Caco-2 (cell line): Measurements from ENCODE around the gene NOS3. TPM values are rescaled to one million over a fixed set of nuclear protein-coding genes. Genes with fewer than 3 reads are reported as not detected.

Source experiments
- BruUV-seq: library from RNA; stranded (reverse); fragments of 400-500 nt; replicated peaks from 2 replicates; lab custom pipeline; 2021; lab: Mats Ljungman, UMichigan
- CTCF ChIA-PET: fragments of 300-600 bp; sonication (Branson Sonifier 250); formaldehyde crosslinking; loops from one replicate; lab custom pipeline; 2022; ENCODE audit warnings: antibody characterized with exemption; lab: Charles Lee
- POLR2A ChIA-PET: fragments of 300-600 bp; sonication (Branson Sonifier 250); formaldehyde crosslinking; loops from one replicate; lab custom pipeline; 2022; ENCODE audit warnings: antibody characterized with exemption; lab: Charles Lee
- DNase-seq, 2 experiments: peaks; one replicate each; pipeline versions ENCODE4 v3.0.0 to v3.0.0-alpha.2; 2020 to 2022
- H3K27me3 ChIP-seq: replicated peaks from 2 replicates; pipeline ENCODE4 v1.6.0; 2011; ENCODE audit warnings: low read length; ENCODE audit not compliant: control insufficient read depth, insufficient read depth
- H3K36me3 ChIP-seq: 2 replicates; pipeline ENCODE4 v1.5.1; 2011; ENCODE audit warnings: low read length; ENCODE audit not compliant: control insufficient read depth, insufficient read depth
- H3K4me1 ChIP-seq: fragments of 250-450 bp; sonication (Bioruptor Pico); 2 replicates; pipeline ENCODE4 v1.5.1; 2020; ENCODE audit warnings: mild to moderate bottlenecking
- H3K4me3 ChIP-seq: 2 replicates; pipeline ENCODE4 v1.5.1; 2011; ENCODE audit warnings: low read depth, mild to moderate bottlenecking, control low read depth, low read length
- H3K9me3 ChIP-seq: fragments of 250-450 bp; sonication (Bioruptor Pico); 2 replicates; pipeline ENCODE4 v1.5.1; 2020; ENCODE audit warnings: mild to moderate bottlenecking, moderate library complexity
- H3K27ac Mint-ChIP-seq: one replicate; pipeline ENCODE4 v1.8.0; 2022; ENCODE audit warnings: mixed read lengths; ENCODE audit not compliant: unreplicated experiment
- H3K27me3 Mint-ChIP-seq: one replicate; pipeline ENCODE4 v1.8.0; 2022; ENCODE audit warnings: mixed read lengths; ENCODE audit not compliant: insufficient read depth, unreplicated experiment
- H3K36me3 Mint-ChIP-seq: one replicate; pipeline ENCODE4 v1.8.0; 2022; ENCODE audit warnings: mild to moderate bottlenecking, mixed read lengths; ENCODE audit not compliant: insufficient read depth, unreplicated experiment
- H3K4me1 Mint-ChIP-seq: one replicate; pipeline ENCODE4 v1.8.0; 2022; ENCODE audit warnings: low read depth, mixed read lengths; ENCODE audit not compliant: unreplicated experiment
- H3K4me3 Mint-ChIP-seq: one replicate; pipeline ENCODE4 v1.8.0; 2022; ENCODE audit warnings: mild to moderate bottlenecking, moderate library complexity, mixed read lengths; ENCODE audit not compliant: unreplicated experiment
- H3K9me3 Mint-ChIP-seq: one replicate; pipeline ENCODE4 v1.8.0; 2022; ENCODE audit warnings: mixed read lengths; ENCODE audit not compliant: unreplicated experiment
- intact Hi-C: fragments of 100-400 bp; cut with micrococcal nuclease; formaldehyde crosslinking; loops from one replicate; pipeline ENCODE4 v1.10.0; 2022; ENCODE audit not compliant: unreplicated experiment
- total RNA-seq: library from RNA; stranded (reverse); gene quantifications from 2 replicates; pipeline ENCODE4 v1.2.3, GENCODE V29; 2022
- TF ChIP-seq, protein P1 (sequence below), 2 experiments: fragments of 200-600 bp in 1 of 2; IDR thresholded peaks; 1 replicate in 1 of 2; 2 replicates in 1 of 2; pipeline versions ENCODE4 v1.5.1 to v1.8.0; 2011 to 2022; ENCODE audit warnings: antibody characterized with exemption in 1 of 2, control low read depth in 1 of 2, inconsistent platforms in 1 of 2, low read depth in 1 of 2, low read length in 1 of 2, mild to moderate bottlenecking in 1 of 2, moderate library complexity in 1 of 2; ENCODE audit not compliant: insufficient read depth in 1 of 2, severe bottlenecking in 1 of 2, unreplicated experiment in 1 of 2

NOS3 gene
- total RNA-seq, 1 experiment from 2014 or later = 1.1 TPM

DNA sequence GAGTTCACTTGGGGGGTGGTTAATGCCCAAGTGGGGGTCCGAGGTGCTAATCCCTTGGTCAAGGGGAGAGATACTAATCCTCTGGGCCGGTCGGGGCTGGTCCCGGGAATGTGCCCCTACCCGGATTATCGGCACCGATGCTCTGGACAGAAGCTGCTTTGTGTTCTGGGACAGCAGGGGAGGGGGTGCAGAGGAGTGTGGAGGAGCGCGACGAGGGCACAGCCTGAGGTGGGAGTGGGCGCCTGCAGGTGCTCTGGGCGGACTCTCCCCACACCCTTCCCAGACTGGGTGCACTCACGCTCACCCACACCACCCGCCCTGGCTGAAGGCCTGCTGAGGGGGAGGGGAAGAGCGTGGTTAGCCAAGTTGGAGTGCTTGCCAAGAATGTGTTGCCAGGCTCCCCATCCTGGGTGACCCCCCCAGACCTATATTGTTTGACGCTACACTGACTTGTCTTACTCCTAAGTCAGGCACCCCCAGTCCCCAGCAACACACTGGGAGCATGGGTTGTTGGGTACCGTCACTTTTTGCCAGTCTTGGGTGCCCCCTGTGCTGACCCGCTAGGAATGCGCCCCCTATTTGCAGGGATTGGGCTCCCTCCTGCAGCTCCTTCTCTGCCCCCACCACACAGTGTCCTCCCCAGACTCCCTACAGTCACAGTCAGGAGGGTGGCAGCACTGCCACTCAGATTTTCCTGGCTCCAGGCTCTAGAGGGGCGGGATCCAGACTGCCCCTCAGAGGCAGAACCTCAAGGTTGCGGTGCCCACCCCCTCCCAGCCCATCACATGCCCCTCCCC, 69.8 kb downstream of the NOS3 start:
- Mint-ChIP-seq H3K4me3 (peak overlapping the region; percentile 95), H3K4me1 (peaks cover 25% of the 10 kb centered on the region), H3K9me3 (no peaks in the 10 kb centered on the region), H3K27me3 (no peaks in the 10 kb centered on the region), H3K27ac (peak overlapping the region; percentile 94), H3K36me3 (peaks cover 47% of the 10 kb centered on the region)
- H3K4me3 ChIP-seq = peak overlapping the region; percentile 59
- peaks cover 30% of the 10 kb centered on the region for H3K4me1 ChIP-seq
- peaks cover 3% of the 10 kb centered on the region for H3K36me3 ChIP-seq
- DNase-seq = no peak
- intact Hi-C loops = no loop called here
- no peaks in the 10 kb centered on the region for H3K9me3 ChIP-seq
- H3K27me3 ChIP-seq = no peaks in the 10 kb centered on the region
- CTCF ChIA-PET = interaction anchor here (0.6 to 1.7 kb wide), 3 partner anchors 32 to 179 kb away, joined by 4 to 7 read pairs (median 5); partner anchors contain the start of gene ABCB8
- POLR2A ChIA-PET = interaction anchor here (0.5 kb wide), 1 partner anchor 55 kb away, joined by 3 read pairs; no protein-coding TSS in a partner anchor
- no TSS peak for BruUV-seq
- TF ChIP-seq, protein P1, sequence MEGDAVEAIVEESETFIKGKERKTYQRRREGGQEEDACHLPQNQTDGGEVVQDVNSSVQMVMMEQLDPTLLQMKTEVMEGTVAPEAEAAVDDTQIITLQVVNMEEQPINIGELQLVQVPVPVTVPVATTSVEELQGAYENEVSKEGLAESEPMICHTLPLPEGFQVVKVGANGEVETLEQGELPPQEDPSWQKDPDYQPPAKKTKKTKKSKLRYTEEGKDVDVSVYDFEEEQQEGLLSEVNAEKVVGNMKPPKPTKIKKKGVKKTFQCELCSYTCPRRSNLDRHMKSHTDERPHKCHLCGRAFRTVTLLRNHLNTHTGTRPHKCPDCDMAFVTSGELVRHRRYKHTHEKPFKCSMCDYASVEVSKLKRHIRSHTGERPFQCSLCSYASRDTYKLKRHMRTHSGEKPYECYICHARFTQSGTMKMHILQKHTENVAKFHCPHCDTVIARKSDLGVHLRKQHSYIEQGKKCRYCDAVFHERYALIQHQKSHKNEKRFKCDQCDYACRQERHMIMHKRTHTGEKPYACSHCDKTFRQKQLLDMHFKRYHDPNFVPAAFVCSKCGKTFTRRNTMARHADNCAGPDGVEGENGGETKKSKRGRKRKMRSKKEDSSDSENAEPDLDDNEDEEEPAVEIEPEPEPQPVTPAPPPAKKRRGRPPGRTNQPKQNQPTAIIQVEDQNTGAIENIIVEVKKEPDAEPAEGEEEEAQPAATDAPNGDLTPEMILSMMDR (IDR thresholded peaks at IDR 0.05; ENCODE audit: insufficient read depth in 1 of 2, low read depth in 1 of 2, low read length in 1 of 2, severe bottlenecking in 1 of 2, unreplicated experiment in 1 of 2) = no peak

DNA sequence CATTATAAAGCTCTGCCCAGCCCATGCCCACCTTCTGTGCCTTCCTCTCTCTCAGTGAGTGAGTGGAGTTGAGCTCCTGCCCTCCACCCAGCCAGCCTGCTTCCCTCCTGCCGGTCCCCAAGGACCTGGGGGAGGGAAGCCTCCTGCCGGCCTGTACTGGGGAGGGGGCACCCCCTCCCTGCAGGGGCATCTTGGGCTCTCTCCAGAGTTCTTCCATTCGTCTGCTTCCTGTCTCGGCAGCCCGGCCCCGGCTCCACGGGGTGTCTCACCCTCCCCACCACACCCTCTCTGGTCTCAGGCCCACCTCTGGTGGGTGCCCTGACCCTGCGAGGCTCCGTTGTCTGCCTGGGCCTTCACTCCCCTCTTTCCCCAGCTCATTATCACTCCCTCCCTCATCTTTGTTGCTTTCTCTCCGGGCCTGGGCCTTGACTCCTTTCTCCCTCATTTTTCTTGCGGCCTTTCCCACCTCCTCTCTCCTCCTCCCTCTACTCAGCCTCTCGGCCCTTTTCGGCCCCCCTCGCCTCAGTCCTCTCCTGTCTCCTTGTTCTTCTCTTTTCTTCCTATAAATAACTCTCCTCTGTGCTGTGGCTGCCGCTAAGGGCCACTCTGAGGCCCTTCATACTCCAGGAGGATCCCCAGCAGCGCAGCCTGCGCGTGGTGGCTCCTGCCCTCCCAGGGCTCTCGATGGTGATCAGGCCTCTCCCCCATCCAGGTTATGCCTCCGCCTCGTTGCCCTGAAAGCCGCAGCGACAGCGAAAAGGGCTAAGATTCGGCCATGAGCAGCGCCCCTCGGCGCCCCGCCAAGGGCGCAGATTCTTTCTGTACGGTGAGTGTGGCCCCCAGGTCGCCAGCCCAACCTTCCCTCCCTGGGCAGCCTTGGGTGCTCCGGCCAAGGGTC, 70.6 kb downstream of the NOS3 start:
- BruUV-seq = no TSS peak
- H3K27me3 Mint-ChIP-seq = no peaks in the 10 kb centered on the region
- H3K4me1 ChIP-seq = peaks cover 30% of the 10 kb centered on the region
- peak overlapping the region; percentile 51 for H3K27ac Mint-ChIP-seq
- peak overlapping the region; percentile 95 for H3K4me3 Mint-ChIP-seq
- CTCF ChIA-PET = interaction anchor here (0.6 to 2.0 kb wide), 11 partner anchors 17 to 1553 kb away, joined by 3 to 21 read pairs (median 5); partner anchors contain the start of genes ABCB8 and FASTK
- no peaks in the 10 kb centered on the region for H3K9me3 ChIP-seq
- intact Hi-C loops = loop anchor here (1.0 kb wide), 3 partner anchors 19 to 52 kb away; partner anchors contain the start of genes ABCB8 and FASTK
- H3K4me1 Mint-ChIP-seq = peaks cover 25% of the 10 kb centered on the region
- DNase-seq = no peak
- H3K36me3 ChIP-seq = peaks cover 5% of the 10 kb centered on the region
- H3K4me3 ChIP-seq = peak overlapping the region; percentile 0; the same call in 1 of the 2 replicates
- H3K36me3 Mint-ChIP-seq = peaks cover 52% of the 10 kb centered on the region
- no peaks in the 10 kb centered on the region for H3K27me3 ChIP-seq
- POLR2A ChIA-PET = interaction anchor here (0.5 to 2.1 kb wide), 6 partner anchors 15 to 44 kb away, joined by 3 to 25 read pairs (median 14); partner anchors contain the start of genes ABCB8, FASTK and TMUB1
- H3K9me3 Mint-ChIP-seq = no peaks in the 10 kb centered on the region
- TF ChIP-seq, protein P1 (IDR thresholded peaks at IDR 0.05; ENCODE audit: insufficient read depth in 1 of 2, low read depth in 1 of 2, low read length in 1 of 2, severe bottlenecking in 1 of 2, unreplicated experiment in 1 of 2) = no peak
